ENCODE data around the gene ITGAV.

The ITGAV gene

DNA sequence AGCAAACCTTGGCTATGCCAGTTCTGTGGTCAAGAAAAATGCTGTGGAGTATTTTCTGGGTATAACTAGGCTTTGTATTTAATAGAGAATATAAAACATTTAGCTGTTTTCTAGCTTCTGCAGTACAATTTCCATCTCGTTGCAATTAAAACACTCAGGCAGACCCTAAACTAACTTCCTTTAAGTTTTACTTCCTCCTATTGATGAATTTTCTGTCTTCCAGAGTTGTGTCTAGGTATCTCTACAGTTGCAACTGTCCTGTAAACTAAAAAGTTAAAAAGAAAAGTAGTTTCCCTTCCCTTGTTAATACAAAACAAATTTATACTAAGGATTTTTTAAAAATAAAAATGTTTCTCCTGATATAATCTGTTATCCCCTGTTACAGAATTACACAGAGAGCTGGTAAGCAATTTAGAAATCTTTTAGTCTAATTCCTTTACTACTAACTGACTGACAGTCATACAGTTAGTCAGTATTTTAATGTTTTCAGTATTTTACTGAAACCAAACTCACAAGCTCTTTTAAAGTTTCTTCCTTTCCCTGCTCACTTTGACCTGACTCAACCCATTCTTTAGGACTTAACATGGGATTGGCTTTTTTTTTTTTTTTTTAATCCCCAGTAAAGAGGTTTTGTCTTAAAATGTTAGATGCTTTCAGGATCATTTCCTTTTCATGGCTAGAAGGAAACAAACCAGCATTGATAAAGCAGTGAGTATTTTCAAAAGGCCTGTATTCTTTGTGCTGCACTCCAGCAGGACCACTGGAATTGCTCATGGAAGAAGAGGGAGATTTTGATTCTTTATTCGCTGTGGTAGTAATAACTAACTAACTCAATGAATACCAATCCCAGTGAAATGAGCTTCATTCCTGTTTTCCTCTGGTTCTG lies 22.9 kb downstream of the ITGAV start:
- DNase-seq = no peak

DNA sequence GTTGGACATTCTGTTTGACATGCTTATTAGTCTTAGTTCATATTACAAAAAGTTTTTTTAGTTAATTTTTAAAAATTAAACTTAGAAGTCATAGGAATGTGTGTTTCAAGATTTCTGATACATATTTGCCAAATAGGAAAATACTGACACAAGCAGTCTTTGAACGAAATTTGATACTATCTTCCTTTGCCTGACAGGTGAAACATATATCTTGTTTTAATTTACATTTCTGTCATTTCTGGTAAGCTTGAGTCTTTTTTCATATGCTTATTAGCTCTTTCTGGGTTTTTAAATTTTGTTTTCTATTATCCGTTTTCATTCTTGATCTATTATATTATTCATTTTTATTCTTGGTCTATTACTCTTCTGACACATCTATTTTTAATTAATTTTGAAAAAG lies 24.5 kb downstream of the ITGAV start:
- no peak for DNase-seq

DNA sequence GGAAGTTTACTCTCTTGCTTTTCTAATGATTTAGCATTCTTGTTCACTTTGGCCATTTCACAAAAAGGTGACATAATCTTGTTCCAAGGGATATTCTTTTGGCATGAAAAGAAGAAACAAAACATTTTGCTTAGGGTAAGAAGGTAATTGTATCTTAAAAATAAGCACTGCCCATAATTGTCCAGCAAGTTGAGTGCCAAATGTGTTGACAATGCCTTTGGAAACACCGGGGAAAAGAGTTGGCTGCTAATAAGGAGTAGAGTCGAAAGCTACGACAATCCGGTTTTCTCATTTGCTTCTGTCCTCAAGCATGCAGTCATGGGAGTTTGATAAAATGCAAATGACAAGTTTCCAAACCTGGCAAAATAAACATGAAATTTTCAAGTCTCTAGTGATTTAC lies 27.3 kb downstream of the ITGAV start:
- no peak for DNase-seq

DNA sequence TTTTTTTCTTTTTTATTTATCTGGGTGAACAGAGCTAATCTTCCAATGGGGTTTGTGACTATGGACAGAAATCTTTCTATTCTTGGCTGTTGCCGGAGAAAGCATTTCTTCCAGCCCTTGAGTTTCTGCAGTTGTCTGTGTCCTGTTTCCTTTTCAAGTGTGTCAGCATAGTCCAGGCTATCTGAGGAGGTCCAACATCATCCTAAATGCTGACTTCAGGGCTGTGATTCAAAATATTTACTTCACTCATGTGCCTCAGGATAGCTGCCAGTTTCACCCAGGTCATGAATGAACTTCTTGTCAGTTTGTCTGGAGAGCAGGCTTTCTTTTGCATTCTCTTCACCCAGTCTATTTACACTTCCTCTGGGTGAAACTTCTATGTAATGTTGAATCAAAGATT lies 27.9 kb downstream of the ITGAV start:
- DNase-seq = no peak

DNA sequence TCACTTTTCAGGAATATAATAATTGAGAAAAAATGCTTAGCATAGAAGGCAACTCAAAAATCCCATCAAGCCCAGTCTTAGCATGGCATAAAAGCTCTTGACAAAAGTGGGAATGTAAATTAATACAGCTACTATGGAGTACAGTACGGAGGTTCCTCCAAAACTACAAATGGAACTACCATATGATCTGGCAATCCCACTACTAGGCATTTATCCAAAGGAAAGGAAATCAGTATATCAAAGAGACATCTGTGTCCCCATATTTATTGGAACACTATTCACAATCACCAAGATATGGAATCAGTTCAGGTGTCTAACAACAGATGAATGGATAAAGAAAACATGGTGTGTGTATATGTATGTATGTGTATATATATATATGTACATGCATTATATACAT lies 28.8 kb downstream of the ITGAV start:
- DNase-seq = no peak

DNA sequence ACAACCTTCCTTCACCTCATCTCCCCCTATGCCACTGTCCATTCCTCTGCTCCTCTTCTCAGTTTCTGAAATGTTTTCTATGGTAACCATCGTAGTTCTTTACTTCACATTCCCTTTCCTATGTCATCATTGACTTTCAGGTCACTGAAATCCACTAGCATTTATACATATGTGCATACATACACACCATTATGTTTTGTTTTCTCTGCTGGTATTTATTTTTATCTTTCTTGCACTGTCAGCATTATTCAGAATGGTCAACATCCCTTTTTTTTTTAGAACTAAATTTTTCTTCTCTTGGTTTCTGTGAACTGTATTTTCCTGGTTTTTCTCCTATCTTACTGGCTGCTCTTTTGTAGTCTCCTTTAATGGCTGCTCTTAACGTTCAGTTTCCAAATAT lies 33.2 kb downstream of the ITGAV start:
- no peak for DNase-seq

DNA sequence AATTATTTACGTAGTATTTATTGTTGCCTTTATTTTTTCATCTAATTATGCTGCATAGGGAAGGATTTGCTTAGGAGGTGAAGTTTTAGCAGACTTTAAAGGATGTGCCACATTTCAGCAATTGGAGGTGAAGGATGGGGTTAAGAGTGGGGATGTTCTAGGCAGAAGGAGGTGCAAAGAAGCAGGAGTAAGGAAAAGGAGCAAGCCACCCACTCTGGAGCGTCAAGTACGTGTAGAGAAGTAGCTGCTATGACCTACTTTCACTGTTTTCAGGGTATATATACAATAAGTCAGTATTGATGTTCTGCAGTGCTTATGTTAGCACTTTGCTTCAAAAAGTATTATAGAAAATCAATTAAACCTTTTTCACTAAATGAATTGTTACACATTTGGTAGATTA lies 34.4 kb downstream of the ITGAV start:
- DNase-seq = no peak

DNA sequence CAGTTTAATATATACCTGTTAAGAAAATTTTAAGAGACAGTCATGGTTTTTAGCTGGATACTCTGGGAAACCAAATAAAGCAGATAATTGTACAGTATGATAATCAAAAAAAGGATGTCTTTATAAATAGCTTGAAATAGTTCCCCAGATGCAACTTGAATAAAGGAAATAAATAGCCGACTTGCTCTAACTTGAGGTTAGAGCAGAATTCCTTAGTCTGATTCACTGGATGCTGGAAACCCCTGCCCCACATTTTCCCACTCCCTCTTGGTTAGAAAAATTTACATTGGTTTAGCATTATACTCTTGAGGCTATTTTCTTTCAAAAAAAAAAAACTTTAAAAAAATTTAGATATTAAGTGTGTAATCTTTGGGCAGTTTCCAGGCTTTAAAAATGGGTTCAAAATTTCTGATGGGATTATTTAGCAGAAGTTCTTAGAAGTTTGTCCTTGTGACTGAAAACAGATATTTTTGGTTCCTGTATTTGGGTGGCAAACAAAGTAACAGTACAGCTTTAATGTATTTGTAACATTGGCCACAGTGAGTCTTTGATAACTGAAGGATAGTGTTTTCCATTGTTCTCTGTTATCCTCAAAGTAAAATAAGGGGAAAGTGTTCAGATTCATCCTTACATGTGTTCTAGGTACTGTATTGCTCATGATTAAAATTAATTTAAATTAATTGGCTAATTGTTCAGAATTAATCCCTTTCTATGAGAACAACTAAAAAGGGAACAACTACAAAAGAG lies 39.6 kb downstream of the ITGAV start:
- no peak for DNase-seq

DNA sequence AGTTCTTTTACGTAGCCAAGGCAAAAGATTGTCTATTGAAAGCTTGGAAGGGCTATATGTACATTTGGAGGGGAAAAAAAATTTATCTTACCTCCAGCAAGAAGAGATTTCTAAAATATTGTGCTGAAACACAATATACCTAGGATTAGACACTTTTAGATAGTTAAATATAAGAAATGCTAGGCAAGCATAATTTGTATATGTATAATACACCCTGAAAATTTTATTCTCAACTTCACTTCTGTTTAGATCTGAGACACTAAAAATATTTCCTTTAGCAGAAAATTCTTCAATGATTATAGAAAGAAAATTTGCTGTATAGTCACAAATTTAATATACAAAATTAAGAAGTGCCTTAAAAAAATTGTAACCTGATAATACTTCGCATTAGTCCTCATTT lies 42.6 kb downstream of the ITGAV start:
- no peak for DNase-seq

DNA sequence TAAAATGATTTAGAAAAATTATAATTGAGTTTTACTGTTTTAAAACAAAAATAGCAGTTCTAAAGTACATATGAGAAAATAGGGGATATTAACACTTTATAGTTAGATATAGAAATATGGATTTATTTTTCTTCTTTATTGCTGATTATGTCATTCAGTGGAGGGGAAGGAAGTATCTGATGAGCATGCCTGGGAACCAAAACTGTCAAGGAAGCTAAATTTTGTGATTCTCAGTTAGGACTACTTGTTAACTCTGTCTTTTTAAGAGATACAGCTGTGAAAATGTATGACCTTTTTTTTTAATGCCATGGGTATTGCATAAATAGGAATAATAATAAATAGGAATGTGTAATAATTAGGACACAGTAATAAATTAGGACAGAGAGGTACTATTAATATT lies 44.8 kb downstream of the ITGAV start:
- DNase-seq = peak; percentile 12 to 44 (median 36)

DNA sequence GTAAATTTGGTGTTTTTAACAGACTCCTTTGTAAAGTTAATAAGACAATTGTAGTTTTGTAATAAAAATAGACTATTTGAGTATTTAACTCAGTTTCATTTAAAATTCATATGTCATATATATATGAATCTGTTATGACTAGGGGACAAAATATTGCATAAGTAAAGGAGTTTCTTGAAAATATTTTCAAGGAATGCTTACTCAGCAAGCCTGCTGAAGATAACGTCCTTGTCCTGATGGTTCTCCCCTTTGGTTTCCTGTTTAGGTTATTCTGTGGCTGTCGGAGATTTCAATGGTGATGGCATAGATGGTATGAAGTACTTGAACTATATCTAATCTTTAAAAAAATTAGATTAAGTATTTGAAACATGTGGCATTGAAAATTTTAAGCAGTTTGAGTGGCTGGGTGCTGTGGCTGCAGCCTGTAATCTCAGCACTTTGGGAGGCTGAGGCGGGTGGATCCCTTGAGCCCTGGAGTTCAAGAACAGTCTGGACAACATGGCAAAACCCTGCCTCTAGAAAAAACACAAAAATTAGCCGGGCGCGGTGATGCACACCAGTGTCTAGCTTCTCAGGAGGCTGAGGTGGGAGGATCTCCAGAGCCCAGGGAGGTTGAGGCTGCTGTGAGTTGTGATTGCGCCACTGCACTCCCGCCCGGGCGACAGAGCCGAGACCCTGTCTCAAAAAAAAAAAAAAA lies 47.1 kb downstream of the ITGAV start:
- DNase-seq = peak in 1 of 3 donors; percentile 6

DNA sequence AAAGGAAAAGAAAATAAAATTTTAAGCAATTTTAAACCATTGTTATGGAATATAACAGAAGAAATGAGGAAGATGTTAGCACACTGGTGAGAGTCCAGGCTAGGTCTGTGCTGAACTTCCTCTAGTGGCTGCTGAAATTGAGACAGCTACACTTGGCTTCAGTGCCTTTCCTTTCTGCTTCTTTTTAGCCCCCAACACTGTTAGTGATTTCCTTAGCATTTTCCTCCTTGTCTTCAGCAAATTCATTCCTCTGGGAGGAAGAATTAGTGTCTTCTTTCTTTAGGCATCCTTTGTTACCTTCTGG lies 47.6 kb downstream of the ITGAV start:
- DNase-seq = peak; percentile 34 to 53 (median 48)

DNA sequence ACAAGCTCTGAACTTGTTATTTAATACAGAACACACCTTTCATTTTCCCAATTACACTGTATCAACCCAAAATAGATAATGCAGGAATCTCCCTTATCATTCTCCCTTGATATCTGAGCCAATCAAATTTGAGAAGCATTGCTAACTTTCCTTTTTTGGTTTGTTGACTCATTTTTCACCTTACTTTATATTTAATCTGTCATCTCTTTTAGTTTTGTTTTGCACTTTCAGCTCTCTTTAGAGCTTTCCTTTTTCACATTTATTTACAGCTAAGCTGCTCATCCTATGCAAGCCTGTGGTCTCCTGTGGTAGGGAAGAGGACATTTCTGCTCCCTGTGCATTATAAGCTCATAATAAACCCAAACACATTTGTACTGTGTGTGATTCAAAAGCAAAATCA lies 50.1 kb downstream of the ITGAV start:
- no peak for DNase-seq

DNA sequence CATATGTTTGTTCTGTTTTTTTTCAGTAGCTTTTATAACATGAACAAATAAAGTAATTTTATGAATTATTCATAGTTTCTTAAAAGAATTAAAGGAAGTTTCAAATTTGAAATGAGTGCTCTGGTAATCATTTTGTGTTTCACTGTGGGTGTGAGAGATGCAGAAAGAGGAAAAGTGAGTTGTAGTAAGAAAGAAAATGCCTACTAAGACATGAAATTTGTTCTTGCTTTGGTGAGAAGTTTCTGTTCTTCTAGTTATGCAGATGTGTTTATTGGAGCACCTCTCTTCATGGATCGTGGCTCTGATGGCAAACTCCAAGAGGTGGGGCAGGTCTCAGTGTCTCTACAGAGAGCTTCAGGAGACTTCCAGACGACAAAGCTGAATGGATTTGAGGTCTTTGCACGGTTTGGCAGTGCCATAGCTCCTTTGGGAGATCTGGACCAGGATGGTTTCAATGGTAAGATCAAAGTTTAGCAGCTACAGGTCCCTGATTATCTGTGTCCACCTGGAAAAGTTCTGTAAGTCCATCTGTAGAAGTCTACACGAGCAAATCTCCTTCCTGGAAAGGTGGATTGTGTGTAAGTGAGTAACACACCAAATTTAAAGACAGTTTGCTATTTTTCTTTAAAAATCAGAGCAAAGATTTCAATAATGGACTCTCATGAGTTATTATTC lies 51.4 kb downstream of the ITGAV start:
- no peak for DNase-seq

DNA sequence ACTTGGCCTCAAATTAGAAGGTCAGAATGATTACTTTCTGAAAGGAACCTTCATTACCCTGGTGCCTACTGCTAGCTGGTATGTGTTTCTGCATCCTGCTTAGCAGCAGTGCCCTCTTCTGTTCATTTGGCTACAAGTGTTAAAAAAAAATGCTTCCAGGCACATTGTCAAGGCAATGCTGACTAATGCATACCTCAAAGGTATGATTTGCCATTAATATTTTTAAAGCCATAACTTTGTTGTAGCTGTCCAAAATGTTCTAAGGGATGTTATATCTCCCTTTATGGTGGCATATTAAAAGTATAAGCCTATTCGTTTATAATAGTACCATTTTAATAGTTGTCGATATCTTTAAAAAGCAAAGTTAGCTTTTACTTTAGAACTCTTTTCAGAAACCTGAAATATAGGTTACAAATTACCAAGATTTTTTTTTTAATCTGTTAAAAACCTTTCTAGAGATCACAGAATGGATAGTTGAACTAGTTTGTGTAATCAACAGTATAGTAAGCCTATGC lies 52.0 kb downstream of the ITGAV start:
- peak; percentile 59 to 70 (median 63) for DNase-seq

DNA sequence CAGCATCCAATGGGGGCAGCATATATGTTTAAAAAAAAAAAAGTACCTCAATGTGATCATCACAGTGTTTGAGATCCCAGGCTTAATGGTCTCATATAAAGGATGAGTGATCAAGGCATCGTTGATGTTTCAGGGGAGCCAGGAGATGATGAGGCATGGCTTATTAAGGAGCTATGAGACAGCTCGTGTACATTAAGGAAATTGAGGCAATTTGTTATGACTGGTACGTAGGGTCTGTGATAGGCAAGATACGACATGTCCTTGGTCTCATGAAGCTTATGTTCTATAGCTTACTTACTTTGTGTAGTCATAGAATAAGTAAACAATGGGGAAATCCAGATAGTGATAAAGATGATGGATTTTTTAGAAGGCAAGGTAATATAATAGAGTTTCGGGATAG lies 54.9 kb downstream of the ITGAV start:
- no peak for DNase-seq

DNA sequence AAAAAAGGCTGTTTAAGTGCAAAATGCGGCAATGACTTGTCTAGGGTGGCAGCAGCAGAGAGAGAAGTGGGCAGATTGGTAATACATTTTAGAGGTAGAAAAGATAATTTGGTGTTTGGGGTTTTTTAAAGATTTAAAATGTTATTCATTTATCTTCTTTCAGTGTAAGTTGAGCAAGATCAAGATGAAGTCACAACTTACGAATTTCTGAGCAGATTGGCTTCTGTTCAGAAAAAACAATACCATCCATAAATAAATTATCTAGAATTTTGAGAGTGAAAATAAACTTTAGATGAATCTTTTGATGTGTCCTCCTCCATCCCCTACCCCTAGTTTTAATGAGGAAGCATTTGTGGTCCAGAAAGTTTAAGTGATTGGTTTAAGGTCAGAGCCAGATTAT lies 56.1 kb downstream of the ITGAV start:
- DNase-seq = no peak

DNA sequence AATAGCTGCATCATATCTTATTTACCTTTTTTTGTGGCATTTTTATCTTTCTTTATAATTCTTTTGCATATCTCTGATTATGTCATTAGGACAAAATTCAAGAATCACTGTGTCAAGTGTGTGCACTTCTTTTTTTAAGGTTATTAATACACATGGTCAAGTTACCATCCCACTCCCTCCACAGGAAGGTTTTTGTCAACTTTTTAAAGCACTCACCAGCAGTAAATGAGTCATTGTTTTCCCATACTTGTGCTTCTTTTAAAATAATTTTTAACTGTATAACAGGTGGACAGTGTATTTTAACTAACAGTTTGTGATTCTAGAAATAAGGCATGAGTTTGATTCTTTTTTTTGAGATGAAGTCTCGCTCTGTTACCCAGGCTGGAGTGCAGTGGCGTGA lies 58.3 kb downstream of the ITGAV start:
- no peak for DNase-seq

DNA sequence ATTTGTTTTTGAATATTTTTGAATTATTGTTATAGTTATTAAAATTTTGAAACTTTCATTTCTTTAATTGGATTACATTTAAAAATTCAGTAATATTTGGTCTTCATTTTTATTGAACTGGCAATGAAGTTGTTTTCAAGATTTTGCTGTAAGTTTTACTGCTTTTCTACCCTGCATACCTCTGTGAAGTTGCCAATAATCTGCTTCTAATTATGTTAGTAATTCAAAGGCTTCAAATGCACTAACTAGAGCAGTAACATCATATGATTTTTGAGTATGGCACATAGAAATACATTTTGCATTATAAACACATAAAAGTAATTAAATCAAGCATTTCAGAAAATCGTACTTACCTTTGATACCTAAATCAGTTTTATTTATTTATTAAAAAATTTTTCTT lies 63.7 kb downstream of the ITGAV start:
- DNase-seq = no peak

DNA sequence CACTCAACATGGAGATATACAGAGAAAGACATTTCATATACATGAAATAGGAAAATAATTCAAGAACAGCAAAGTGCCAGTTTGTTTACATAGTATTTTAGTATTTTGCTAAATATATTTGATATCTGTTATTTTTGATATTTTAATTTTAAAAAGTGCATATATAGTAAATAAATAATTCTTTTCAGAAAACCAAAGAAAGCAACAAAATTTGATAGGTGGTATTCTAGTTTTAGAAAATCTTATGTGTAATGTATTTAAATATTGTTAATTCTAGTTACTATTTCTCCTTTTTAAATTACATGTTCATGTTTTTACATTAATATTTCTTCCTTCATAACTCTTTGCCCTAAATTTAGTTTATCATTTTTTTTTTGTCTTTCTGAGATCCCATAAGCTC lies 69.5 kb downstream of the ITGAV start:
- DNase-seq = no peak

DNA sequence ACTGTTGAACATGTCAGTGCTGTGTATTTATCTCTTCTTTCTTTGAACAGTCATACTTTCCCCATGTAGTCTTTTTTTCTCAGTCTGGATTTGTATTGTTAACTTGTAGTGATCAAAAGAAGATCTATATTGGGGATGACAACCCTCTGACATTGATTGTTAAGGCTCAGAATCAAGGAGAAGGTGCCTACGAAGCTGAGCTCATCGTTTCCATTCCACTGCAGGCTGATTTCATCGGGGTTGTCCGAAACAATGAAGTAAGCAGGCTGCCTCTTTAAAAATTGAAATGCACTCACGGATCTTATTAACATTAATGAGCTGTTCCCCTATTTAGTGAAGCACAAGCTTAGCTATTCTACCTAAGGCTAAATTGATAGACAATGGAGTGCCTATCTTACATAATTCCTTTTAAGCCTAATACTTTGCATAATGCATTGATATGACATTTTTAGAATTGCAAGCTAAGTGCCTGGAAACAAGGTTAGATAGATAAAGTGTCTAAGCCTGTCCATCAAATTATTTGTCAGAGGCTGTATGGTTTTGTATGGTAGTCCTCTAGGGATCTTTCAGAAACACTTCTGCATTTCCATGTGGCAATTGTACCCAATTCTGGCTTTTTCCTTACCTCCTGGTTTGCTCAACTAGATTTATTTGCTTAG lies 74.7 kb downstream of the ITGAV start:
- no peak for DNase-seq

DNA sequence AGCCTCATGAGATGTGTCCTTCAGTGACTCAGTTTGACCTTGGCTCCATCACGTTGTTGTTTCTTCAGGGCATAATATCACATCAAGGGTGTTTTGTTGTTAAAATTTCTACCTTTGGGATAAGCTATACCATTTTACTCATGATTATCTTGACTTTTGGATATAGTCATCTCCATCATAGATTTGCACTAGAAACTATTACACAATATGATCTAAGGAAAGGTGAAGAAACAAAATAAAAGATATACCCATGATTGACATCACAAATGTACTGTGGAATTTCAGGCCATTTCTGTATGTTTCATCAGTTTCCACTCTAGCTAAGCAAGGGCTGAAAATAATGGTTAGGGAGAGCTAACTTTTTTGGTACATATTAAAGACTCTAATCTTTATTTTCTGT lies 79.3 kb downstream of the ITGAV start:
- DNase-seq = no peak

DNA sequence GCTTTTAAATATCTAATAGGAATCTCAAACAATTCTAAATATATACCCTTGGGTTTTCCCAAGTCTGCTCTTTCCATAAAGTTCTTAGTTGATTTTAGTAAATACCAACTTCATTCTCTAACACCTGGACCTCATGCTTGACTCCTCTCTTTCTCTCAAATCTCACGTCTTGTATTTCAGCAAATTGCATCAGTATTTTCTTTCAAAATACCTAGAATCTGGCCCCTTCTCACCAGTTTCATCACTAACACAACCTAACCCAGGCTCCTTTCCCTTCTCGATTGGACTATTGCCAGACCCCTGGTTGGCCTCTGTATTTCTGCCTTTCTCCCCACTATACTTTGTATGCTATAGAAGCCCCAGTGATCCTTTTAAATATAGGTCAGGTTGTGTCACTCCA lies 81.0 kb downstream of the ITGAV start:
- no peak for DNase-seq

All from suppressor macrophage treated with lipopolysaccharide for 1 hour (primary cell).